ENCODE data around the gene ZNF682. TPM values are rescaled to one million over a fixed set of nuclear protein-coding genes. Genes with fewer than 3 reads are reported as not detected.

The ZNF682 gene
- total and polyA plus RNA-seq, 2 of the 13 experiments (the other 11 are each of a cell fraction or from before 2014, with no cell fraction given) = 2.0 to 7.2 TPM

- no peak for TF ChIP-seq UBTF (CRISPR knock-in tag; IDR thresholded peaks at IDR 0.05)
- no peak for TF ChIP-seq YY1 (IDR thresholded peaks at IDR 0.05; ENCODE audit: insufficient read depth, insufficient replicate concordance, low read depth, low read length)
- TF ChIP-seq ZUFSP (CRISPR knock-in tag; IDR thresholded peaks at IDR 0.05; ENCODE audit: borderline replicate concordance) = no peak
- TF ChIP-seq ZNF441 (CRISPR knock-in tag; IDR thresholded peaks at IDR 0.05; ENCODE audit: borderline replicate concordance) = no peak
Observed at GRCh38 chr19:20005741-20006140, 33.6 kb downstream of the ZNF682 start (continued).

GRCh38 chr19:19997656-19998268 lies 41.5 kb downstream of the ZNF682 start:
- no peak for ATAC-seq
- Histone ChIP-seq H3K27me3 (ENCODE audit: control insufficient read depth in 1 of 2, insufficient read depth in 2 of 2, low read length in 2 of 2) (no peaks in the 10 kb centered on the region), H3K4me3 (replicated peaks in 1 of 3; ENCODE audit: insufficient read depth in 1 of 3, low read depth in 2 of 3, low read length in 3 of 3) (no peak overlapping the region), H3K9me3 (ENCODE audit: low read length) (peaks cover 90% of the 10 kb centered on the region), H4K20me1 (ENCODE audit: insufficient read depth, low read length) (no peaks in the 10 kb centered on the region), H3K36me3 (replicated peaks in 1 of 2; ENCODE audit: control insufficient read depth in 1 of 2, insufficient read depth in 2 of 2, low read length in 2 of 2) (no peaks in the 10 kb centered on the region), H3K9ac (ENCODE audit: insufficient read depth, low read depth, low read length) (no peak overlapping the region), H3K79me2 (ENCODE audit: insufficient read depth, low read length) (no peaks in the 10 kb centered on the region), H3K27ac (ENCODE audit: extremely low read length, insufficient read depth, low read length) (no peak overlapping the region), H3K4me1 (ENCODE audit: insufficient read depth, low read length) (no peaks in the 10 kb centered on the region), H3K4me2 (ENCODE audit: low read depth, low read length) (no peak overlapping the region), H2AFZ (ENCODE audit: low read length) (no peak overlapping the region)
- 26% methylated on average over 7 of the region's 7 CpGs for WGBS (ENCODE audit: low lambda C conversion rate)
- no TSS peak for BruUV-seq (replicated peaks)
- ChIA-PET POLR2A (no interaction called here), CTCF (ENCODE audit: low intra/inter-chr PET ratio, low total read pairs) (no interaction called here)
- intact Hi-C loops (cut with micrococcal nuclease; ENCODE audit: unreplicated experiment) = no loop called here
- DNase-seq (ENCODE audit: low spot score) = no peak
- no peak for FAIRE-seq
- in situ Hi-C loops (cut with HindIII; ENCODE audit: extremely low pct_ligation_motif_present, low pct_unique_long_range_greater_than_20kb) = no loop called here
- TF ChIP-seq NFE2L2 (IDR thresholded peaks at IDR 0.05; ENCODE audit: low read length) (no peak), DR1 (CRISPR knock-in tag; IDR thresholded peaks at IDR 0.05) (no peak), STAT6 (CRISPR knock-in tag; IDR thresholded peaks at IDR 0.05; ENCODE audit: borderline replicate concordance) (no peak), RFX1 (IDR thresholded peaks at IDR 0.05) (no peak), ZNF761 (CRISPR knock-in tag; conservative IDR thresholded peaks at IDR 0.05) (no peak), ESRRA (CRISPR knock-in tag; IDR thresholded peaks at IDR 0.05; ENCODE audit: low read depth) (no peak), SIN3A (IDR thresholded peaks at IDR 0.05; ENCODE audit: borderline replicate concordance, low read depth, low read length) (no peak)

Data from HepG2 (cell line).